ENCODE results near the gene KCNT2. TPM values are rescaled to one million over a fixed set of nuclear protein-coding genes. Genes with fewer than 3 reads are reported as not detected.

Gene KCNT2
- total RNA-seq, 1 experiment from 2014 or later: 9.1 TPM

DNA sequence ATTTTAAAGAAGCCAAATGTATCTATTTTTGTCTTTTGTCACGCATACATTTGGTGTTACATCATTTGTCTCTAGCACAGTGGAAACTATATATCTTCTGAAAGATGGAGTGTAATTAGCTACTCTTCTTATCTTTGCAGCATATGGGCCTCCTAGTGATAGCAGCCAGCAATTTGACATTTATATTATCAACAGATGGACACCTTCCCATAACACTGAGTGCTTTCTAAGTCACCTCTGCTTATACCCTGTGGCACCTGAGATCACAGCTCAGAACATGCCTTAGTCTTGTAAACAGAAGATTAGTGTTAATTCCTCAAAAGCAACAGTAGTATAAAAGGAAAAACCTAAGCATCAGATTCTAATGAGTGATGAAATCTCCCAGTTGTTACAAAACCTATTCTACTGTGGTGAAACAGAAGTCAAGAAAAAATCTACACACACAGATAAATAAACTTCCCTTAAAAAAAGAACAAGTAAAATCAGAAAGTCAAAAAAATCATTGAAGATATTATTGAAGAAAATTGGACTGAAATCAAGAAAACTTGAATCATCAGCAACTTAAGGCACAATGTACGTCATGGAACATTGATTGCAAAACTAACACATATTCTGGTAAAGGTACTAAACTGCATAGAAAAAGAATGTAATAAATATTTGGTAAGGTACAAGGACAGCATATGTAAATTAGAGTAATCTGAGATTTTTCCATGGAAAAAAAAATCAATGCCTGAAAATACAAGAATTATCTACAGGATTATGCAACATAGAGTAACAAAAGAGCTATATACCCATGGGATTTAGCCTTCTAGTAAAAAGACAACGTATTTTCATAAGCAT is 61.7 kb downstream of the KCNT2 start:
- Histone ChIP-seq H3K9me3 (ENCODE audit: control insufficient read depth, low read depth, low read length) (no peaks in the 10 kb centered on the region), H3K23me2 (ENCODE audit: insufficient read length, low read depth, low read length, poor library complexity, severe bottlenecking) (no peaks in the 10 kb centered on the region), H3K14ac (ENCODE audit: insufficient read depth, low read length) (no peak overlapping the region), H2AK5ac (ENCODE audit: insufficient read length, low read length) (no peak overlapping the region), H4K8ac (replicated peaks; ENCODE audit: insufficient read length, low read depth, low read length) (no peak overlapping the region), H4K20me1 (ENCODE audit: control insufficient read depth, insufficient read depth, insufficient read length) (no peaks in the 10 kb centered on the region), H3K79me1 (ENCODE audit: insufficient read depth, low read depth, low read length, poor library complexity, severe bottlenecking) (no peaks in the 10 kb centered on the region), H2AFZ (ENCODE audit: low read length) (no peak overlapping the region), H2BK15ac (ENCODE audit: low read depth, low read length) (no peak overlapping the region), H4K5ac (ENCODE audit: insufficient read length, low read depth, low read length) (no peak overlapping the region), H3T11ph (ENCODE audit: low read length) (no peak overlapping the region), H3K79me2 (ENCODE audit: insufficient read depth, low read length) (no peaks in the 10 kb centered on the region), H4K91ac (ENCODE audit: insufficient read length, low read depth, low read length) (no peak overlapping the region), H3K23ac (ENCODE audit: insufficient read length, low read depth, low read length) (no peak overlapping the region), H3K56ac (ENCODE audit: insufficient read length, low read depth, low read length) (no peak overlapping the region), H2BK12ac (ENCODE audit: insufficient read length, low read depth, low read length) (no peak overlapping the region), H2BK5ac (ENCODE audit: insufficient read length, low read length) (no peak overlapping the region), H3K9ac (ENCODE audit: extremely low read depth, insufficient read length, low read length) (no peak overlapping the region), H3K4me2 (ENCODE audit: insufficient read depth, insufficient read length, low read length) (no peak overlapping the region), H3K4ac (ENCODE audit: low read depth, low read length) (no peak overlapping the region), H3K27me3 (ENCODE audit: insufficient read depth, low read length) (no peaks in the 10 kb centered on the region), H2BK20ac (ENCODE audit: low read depth, low read length, poor library complexity, severe bottlenecking) (no peak overlapping the region), H3K4me1 (ENCODE audit: insufficient read depth, low read length) (no peaks in the 10 kb centered on the region), H3K18ac (ENCODE audit: insufficient read length, low read depth, low read length) (no peak overlapping the region), H2BK120ac (ENCODE audit: low read depth, low read length, poor library complexity, severe bottlenecking) (no peak overlapping the region), H3K27ac (ENCODE audit: insufficient read length, low read depth, low read length) (no peak overlapping the region)
- H3K27ac Mint-ChIP-seq: peak overlapping the region in 1 of 3 experiments; percentile 59; a peak in 1 of 7 replicates
- no peaks in the 10 kb centered on the region for H3K27me3 Mint-ChIP-seq (ENCODE audit: low read depth)
- no peak for TF ChIP-seq CTCF (conservative IDR thresholded peaks at IDR 0.05)
- WGBS (ENCODE audit: extremely low coverage, insufficient read length, low lambda C conversion rate): no CpG with 5 or more reads among the region's 3 CpGs
- peaks cover 5 to 7% of the 10 kb centered on the region in 2 experiments for H3K4me1 Mint-ChIP-seq
- peaks cover 2 to 3% of the 10 kb centered on the region in 2 experiments; a peak in 2 of 5 replicates for H3K9me3 Mint-ChIP-seq
- H3K36me3 Mint-ChIP-seq (ENCODE audit: insufficient read depth in 1 of 3, low read depth in 3 of 3): peaks cover 4 to 17% (median 5%) of the 10 kb centered on the region in 3 experiments; a peak in 4 of 7 replicates
- H3K4me3 Mint-ChIP-seq: no peak overlapping the region
- DNase-seq: no peak

Measured in H9 (cell line).